GM12873 (cell line): Measurements from ENCODE around the gene FAM171A2.

Experiments
- TF ChIP-seq, protein P1 (sequence below): IDR thresholded peaks from 2 replicates; pipeline ENCODE4 v1.5.1; 2012; ENCODE audit warnings: low read depth, mild to moderate bottlenecking, moderate library complexity, low read length, control low read depth; ENCODE audit not compliant: insufficient read depth; ENCODE audit errors: missing control alignments

The FAM171A2 gene

DNA sequence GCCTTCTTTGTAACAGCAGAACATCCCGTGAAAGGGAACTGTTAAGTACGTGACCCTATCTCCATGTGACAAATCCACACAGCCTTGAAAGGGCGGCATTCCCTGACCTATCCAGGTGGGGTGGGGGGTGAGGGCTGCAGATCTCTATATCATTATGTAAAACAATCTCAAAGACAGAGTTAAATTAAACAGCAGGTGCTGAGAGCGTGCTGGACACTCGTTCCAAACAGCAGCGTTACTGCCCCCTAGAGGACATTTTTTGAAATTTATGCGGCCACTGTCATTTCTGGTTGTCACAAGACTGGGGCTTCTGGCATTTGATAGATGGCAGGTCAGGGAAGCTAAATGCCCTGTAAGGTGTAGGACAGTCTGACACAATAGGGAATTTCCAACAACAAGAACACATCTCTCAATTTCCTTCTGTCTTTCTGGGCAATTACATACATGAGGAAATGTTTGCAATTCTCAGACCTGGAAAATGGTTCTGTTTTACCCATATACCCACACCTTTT, 32.3 kb downstream of the FAM171A2 start:
- TF ChIP-seq, protein P1, sequence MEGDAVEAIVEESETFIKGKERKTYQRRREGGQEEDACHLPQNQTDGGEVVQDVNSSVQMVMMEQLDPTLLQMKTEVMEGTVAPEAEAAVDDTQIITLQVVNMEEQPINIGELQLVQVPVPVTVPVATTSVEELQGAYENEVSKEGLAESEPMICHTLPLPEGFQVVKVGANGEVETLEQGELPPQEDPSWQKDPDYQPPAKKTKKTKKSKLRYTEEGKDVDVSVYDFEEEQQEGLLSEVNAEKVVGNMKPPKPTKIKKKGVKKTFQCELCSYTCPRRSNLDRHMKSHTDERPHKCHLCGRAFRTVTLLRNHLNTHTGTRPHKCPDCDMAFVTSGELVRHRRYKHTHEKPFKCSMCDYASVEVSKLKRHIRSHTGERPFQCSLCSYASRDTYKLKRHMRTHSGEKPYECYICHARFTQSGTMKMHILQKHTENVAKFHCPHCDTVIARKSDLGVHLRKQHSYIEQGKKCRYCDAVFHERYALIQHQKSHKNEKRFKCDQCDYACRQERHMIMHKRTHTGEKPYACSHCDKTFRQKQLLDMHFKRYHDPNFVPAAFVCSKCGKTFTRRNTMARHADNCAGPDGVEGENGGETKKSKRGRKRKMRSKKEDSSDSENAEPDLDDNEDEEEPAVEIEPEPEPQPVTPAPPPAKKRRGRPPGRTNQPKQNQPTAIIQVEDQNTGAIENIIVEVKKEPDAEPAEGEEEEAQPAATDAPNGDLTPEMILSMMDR, result peak; percentile 85

- TF ChIP-seq, protein P1, result no peak
These were observed 35.8 kb downstream of the FAM171A2 start for GRCh38 chr17:44327715-44328449.

DNA sequence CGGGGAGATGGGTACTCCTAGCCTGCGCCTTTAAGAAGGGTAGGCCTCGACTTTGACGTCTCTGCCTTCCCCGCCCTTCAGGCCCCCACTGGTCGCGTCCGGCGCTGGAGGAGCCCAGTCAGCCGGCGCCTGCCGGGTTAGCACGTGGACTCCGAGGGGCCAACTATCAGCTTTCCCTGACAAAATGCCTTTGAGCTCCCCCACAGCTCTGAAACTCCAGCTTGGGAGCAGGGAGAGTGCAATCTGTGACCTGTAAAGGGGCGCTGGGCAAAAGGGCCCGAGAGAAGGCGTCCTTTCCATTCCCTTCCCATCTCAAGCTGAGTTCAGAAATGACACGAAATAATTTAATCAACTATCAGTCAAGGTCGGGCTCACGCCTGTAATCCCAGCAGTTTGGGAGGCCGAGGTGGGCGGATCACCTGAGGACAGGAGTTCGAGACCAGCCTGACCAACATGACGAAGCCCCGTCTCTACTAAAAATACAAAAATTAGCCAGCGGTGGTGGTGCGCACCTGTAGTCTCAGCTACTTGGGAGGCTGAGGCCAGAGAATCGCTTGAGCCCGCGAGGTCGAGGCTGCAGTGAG, 36.7 kb downstream of the FAM171A2 start:
- TF ChIP-seq, protein P1, result no peak

DNA sequence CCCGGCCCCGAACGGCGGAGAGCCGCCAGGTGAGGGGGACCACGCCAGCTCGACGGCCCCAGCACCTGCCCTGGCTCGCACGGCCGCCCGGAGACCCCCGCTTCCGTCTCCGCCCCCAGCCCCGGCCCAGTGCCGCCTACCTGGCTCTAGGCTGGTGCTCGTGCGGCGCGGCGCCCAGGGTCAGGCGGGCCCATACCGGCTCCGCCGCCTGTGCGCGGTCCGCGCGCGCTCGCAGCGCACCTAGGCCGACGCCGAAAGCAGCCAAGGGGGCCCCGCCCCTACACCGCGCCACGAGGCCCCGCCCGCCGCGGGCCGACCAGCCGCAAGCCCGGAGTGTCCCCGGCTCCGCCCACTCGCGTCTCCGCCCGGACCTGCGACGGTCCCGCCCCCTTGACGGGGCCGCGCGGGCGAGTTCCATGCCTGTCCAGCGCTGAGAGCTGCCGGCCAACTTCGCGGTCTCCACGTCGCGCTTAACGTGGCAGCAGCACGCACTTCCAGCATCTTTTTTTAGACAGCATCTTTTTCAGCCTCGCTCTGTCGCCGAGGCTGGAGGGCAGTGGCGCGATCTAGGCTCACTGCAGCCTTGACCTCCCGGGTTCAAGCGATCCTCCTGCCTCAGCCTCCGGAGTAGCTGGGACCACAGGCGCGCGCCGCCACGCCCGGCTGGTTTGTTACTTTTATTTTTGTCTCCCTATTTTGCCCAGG, 38.9 kb downstream of the FAM171A2 start, which contains the start of gene SLC25A39:
TSS of gene SLC25A39 (minus strand) at position 253 of the 705 bp plus-strand sequence. CDS start 1,261 bp downstream, outside the sequence.
- TF ChIP-seq, protein P1, result no peak

DNA sequence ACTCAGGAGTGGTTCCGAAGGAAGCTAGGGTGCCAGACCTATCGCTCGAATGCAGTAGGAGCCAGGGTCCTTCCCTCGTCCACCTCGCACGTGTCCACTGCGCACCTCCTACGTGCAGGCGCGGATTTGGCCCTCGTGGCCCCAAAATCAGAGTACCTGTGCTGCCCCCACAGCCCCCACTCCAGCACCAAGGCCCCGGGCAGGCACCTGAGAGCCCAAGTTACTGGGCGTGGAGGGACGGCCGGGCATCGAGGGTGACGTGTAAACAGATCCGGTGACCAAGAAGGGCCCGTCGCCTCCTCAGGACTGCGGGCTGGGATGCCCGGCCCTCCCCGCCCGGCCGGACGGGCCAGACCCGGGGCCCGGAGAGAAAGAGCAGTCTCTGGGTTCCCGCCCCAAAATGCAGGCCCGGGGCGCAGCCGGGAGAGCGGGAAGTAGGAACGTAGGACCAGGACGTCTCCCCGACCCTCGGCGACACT, 39.5 kb downstream of the FAM171A2 start:
- TF ChIP-seq, protein P1, result no peak

- TF ChIP-seq, protein P1, result no peak
These were observed 40.1 kb downstream of the FAM171A2 start for GRCh38 chr17:44323359-44324091.
